ENCODE measurements around the gene MRTFA. TPM values are rescaled to one million over a fixed set of nuclear protein-coding genes. Genes with fewer than 3 reads are reported as not detected.

The MRTFA gene
- total RNA-seq, 4 donors from 2014 or later, result 81.4 to 210 (median 122) TPM

GRCh38 chr22:40423882-40424640, 212.5 kb downstream of the MRTFA start:
- WGBS, 2 donors, result 94% methylated on average over 10 to 17 of the region's 17 CpGs
- H3K4me3 ChIP-seq (replicated peaks in 1 of 3), result no peak overlapping the region
- H3K9me3 ChIP-seq, result no peaks in the 10 kb centered on the region
- no peak for DNase-seq
- H3K4me1 ChIP-seq, result peaks cover 3 to 10% of the 10 kb centered on the region in 2 donors
- H3K27ac ChIP-seq, result no peak overlapping the region
- intact Hi-C loops (cut with DNase I), result no loop called here
- peaks cover 50 to 54% of the 10 kb centered on the region in 2 donors for H3K36me3 ChIP-seq
- TF ChIP-seq POLR2A (IDR thresholded peaks at IDR 0.05) (no peak), CTCF (IDR thresholded peaks at IDR 0.05) (no peak)
- H3K27me3 ChIP-seq, result no peaks in the 10 kb centered on the region

GRCh38 chr22:40423310-40423688, 213.2 kb downstream of the MRTFA start:
- peaks cover 3 to 10% of the 10 kb centered on the region in 2 donors for H3K4me1 ChIP-seq
- intact Hi-C loops (cut with DNase I), result no loop called here
- no peak overlapping the region for H3K27ac ChIP-seq
- peaks cover 50 to 54% of the 10 kb centered on the region in 2 donors for H3K36me3 ChIP-seq
- no peaks in the 10 kb centered on the region for H3K27me3 ChIP-seq
- no peak for TF ChIP-seq POLR2A (IDR thresholded peaks at IDR 0.05)
- no peak for TF ChIP-seq CTCF (IDR thresholded peaks at IDR 0.05)
- no peak overlapping the region for H3K4me3 ChIP-seq (replicated peaks in 1 of 3)
- 82 to 83% methylated on average over 5 of the region's 5 CpGs for WGBS, 2 donors
- no peak for DNase-seq
- H3K9me3 ChIP-seq, result no peaks in the 10 kb centered on the region

DNA sequence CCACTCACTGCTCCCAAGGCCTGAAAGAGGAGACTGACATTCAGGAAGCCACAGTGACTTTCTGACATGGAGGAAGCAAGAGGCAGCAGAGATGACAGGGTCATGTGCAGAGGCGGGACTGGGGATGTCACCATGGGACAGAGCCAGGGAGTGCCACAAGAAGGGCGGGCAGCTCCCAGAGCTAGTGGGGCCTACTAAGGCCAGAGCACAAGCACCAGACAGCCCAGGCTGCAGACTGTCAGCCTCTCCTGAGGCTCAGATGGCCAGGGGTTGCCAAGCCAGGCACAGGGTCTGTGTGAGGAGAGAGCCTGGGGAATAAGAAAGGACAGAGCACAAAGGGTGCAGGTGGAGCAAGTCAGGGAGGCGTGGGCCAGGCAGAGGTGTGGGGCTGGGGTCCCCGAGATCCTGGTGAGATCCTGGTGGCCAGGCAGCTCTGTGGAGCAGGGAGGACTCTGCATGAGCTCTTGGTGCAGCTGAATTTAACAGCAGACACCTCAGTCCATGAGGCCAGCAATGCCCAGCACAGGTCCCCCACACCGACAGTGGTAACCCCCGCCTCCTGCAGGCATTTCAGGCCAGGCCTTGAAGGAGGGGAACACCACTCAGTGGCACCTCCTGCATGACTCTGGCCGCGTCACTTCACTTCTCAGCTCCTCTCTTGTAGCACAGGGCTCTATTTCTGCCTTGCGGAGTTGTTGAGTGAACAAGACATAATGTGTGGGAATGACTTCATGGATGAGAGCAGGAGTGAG, 213.8 kb downstream of the MRTFA start:
- intact Hi-C loops (cut with DNase I), result no loop called here
- Histone ChIP-seq H3K27ac (no peak overlapping the region), H3K4me3 (replicated peaks in 1 of 3) (no peak overlapping the region), H3K4me1 (peaks cover 3 to 13% of the 10 kb centered on the region in 2 donors), H3K36me3 (peaks cover 53 to 58% of the 10 kb centered on the region in 2 donors), H3K9me3 (no peaks in the 10 kb centered on the region), H3K27me3 (no peaks in the 10 kb centered on the region)
- no peak for TF ChIP-seq POLR2A (IDR thresholded peaks at IDR 0.05)
- no peak for TF ChIP-seq CTCF (IDR thresholded peaks at IDR 0.05)
- DNase-seq, result no peak
- 96 to 99% methylated on average over 9 of the region's 9 CpGs for WGBS, 2 donors

GRCh38 chr22:40421941-40422340, 214.6 kb downstream of the MRTFA start:
- intact Hi-C loops (cut with DNase I), result no loop called here
- TF ChIP-seq POLR2A (IDR thresholded peaks at IDR 0.05), result no peak
- TF ChIP-seq CTCF (IDR thresholded peaks at IDR 0.05), result no peak
- H3K27me3 ChIP-seq, result no peaks in the 10 kb centered on the region
- H3K4me3 ChIP-seq (replicated peaks in 1 of 3), result no peak overlapping the region
- H3K4me1 ChIP-seq, result peaks cover 8 to 21% of the 10 kb centered on the region in 2 donors
- WGBS, 2 donors, result 92% methylated on average over 1 of the region's 1 CpG
- H3K9me3 ChIP-seq, result no peaks in the 10 kb centered on the region
- H3K36me3 ChIP-seq, result peaks cover 53% of the 10 kb centered on the region in 2 donors
- no peak for DNase-seq
- H3K27ac ChIP-seq, result no peak overlapping the region

GRCh38 chr22:40421082-40421350, 215.5 kb downstream of the MRTFA start:
- no peak for TF ChIP-seq POLR2A (IDR thresholded peaks at IDR 0.05)
- no peak for TF ChIP-seq CTCF (IDR thresholded peaks at IDR 0.05)
- peaks cover 53 to 57% of the 10 kb centered on the region in 2 donors for H3K36me3 ChIP-seq
- no peaks in the 10 kb centered on the region for H3K9me3 ChIP-seq
- WGBS, 2 donors, result 96 to 100% methylated on average over 4 of the region's 4 CpGs
- H3K27ac ChIP-seq, result no peak overlapping the region
- DNase-seq, result no peak
- no peak overlapping the region for H3K4me3 ChIP-seq (replicated peaks in 1 of 3)
- H3K27me3 ChIP-seq, result no peaks in the 10 kb centered on the region
- H3K4me1 ChIP-seq, result peaks cover 12 to 24% of the 10 kb centered on the region in 2 donors
- intact Hi-C loops (cut with DNase I), result no loop called here

Measured in thyroid gland (tissue), 4 donors.